GM23248 (cell line): ENCODE results near the gene TICAM1. TPM values are rescaled to one million over a fixed set of nuclear protein-coding genes. Genes with fewer than 3 reads are reported as not detected.
"Not testable (repeated sequence)": the region's sequence is repeated elsewhere in the genome, so short reads cannot be mapped to it uniquely, and the experiment has no call there.

Experiments used
- DNase-seq: peaks from one replicate; pipeline ENCODE4 v3.0.0-alpha.2; 2015
- H2AFZ ChIP-seq: fragments of 200-600 bp; sonication (generic); 2 replicates; pipeline ENCODE4 v1.6.1; 2016; ENCODE audit warnings: antibody characterized with exemption
- H3F3A ChIP-seq: fragments of 200-600 bp; sonication (generic); 2 replicates; pipeline ENCODE4 v1.6.1; 2016; ENCODE audit warnings: mild to moderate bottlenecking, antibody characterized with exemption, mixed run types; ENCODE audit not compliant: insufficient read depth
- H3K27ac ChIP-seq: fragments of 200-600 bp; sonication (generic); 2 replicates; pipeline ENCODE4 v1.5.1; 2016; ENCODE audit warnings: mild to moderate bottlenecking
- H3K27me3 ChIP-seq: fragments of 200-600 bp; sonication (generic); replicated peaks from 2 replicates; pipeline ENCODE4 v1.6.1; 2016; ENCODE audit warnings: mild to moderate bottlenecking; ENCODE audit not compliant: insufficient read depth
- H3K36me3 ChIP-seq: fragments of 200-600 bp; sonication (generic); 2 replicates; pipeline ENCODE4 v1.6.1; 2016; ENCODE audit warnings: low read depth, mild to moderate bottlenecking
- H3K4me1 ChIP-seq: fragments of 200-600 bp; sonication (generic); 2 replicates; pipeline ENCODE4 v1.6.1; 2016; ENCODE audit warnings: mild to moderate bottlenecking; ENCODE audit not compliant: insufficient read depth
- H3K4me2 ChIP-seq: fragments of 200-600 bp; sonication (generic); one replicate; pipeline ENCODE4 v1.6.1; 2016; ENCODE audit warnings: mild to moderate bottlenecking; ENCODE audit not compliant: unreplicated experiment
- H3K4me3 ChIP-seq: fragments of 200-600 bp; sonication (generic); 2 replicates; pipeline ENCODE4 v1.5.1; 2016; ENCODE audit warnings: mild to moderate bottlenecking
- H3K79me2 ChIP-seq: fragments of 200-600 bp; sonication (generic); 2 replicates; pipeline ENCODE4 v1.6.1; 2016; ENCODE audit warnings: mild to moderate bottlenecking; ENCODE audit not compliant: insufficient read depth
- H3K9ac ChIP-seq: fragments of 200-600 bp; sonication (generic); 2 replicates; pipeline ENCODE4 v1.6.1; 2016; ENCODE audit warnings: mild to moderate bottlenecking
- H3K9me2 ChIP-seq: fragments of 200-600 bp; sonication (generic); 2 replicates; pipeline ENCODE4 v1.6.1; 2016; ENCODE audit warnings: mixed run types, mild to moderate bottlenecking, moderate library complexity; ENCODE audit not compliant: insufficient read depth
- H3K9me3 ChIP-seq: fragments of 200-600 bp; sonication (generic); one replicate; pipeline ENCODE4 v1.6.1; 2017; ENCODE audit warnings: low read depth
- H4K20me1 ChIP-seq: fragments of 200-600 bp; sonication (generic); 2 replicates; pipeline ENCODE4 v1.6.0; 2016; ENCODE audit not compliant: insufficient read depth
- EZH2 ChIP-seq: fragments of 200-600 bp; sonication (generic); IDR thresholded peaks from 2 replicates; pipeline ENCODE4 v1.6.1; 2018; ENCODE audit warnings: antibody characterized with exemption, mild to moderate bottlenecking; ENCODE audit not compliant: insufficient read depth, poor library complexity, severe bottlenecking
- EZH2phosphoT487 ChIP-seq: fragments of 200-600 bp; sonication (generic); IDR thresholded peaks from 2 replicates; pipeline ENCODE4 v1.6.1; 2018; ENCODE audit warnings: antibody characterized with exemption, moderate library complexity, mild to moderate bottlenecking, low read depth; ENCODE audit not compliant: insufficient read depth
- WGBS, 2 experiments: methylation state at CpG; one replicate each; pipeline ENCODE4 v1.1.6; 2015 to 2017; ENCODE audit warnings: low lambda C conversion rate in 2 of 2, low coverage in 1 of 2; ENCODE audit errors: missing lambda C conversion rate in 2 of 2; 5-methylcytosine and 5-hydroxymethylcytosine counted together
- in situ Hi-C: fragments of 300-500 bp; cut with MboI; formaldehyde crosslinking; loops from 2 replicates; pipeline ENCODE4 v1.15.0; 2020
- polyA plus RNA-seq: library from polyadenylated mRNA; unstranded; fragments of >200 nt; fragmentation: Nextera tagmentation; extraction: Ambion mirVana; gene quantifications from 2 replicates; pipeline ENCODE4 v1.2.1, GENCODE V29; 2016
- total RNA-seq: library from RNA; depleted of rRNA; stranded (reverse); fragments of >200 nt; shearing (Covaris generic); gene quantifications from 2 replicates; pipeline ENCODE4 v1.2.3, GENCODE V29; 2014

Gene TICAM1
- total and polyA plus RNA-seq, 2 experiments from 2014 or later, result 4.2 to 19.9 TPM

DNA sequence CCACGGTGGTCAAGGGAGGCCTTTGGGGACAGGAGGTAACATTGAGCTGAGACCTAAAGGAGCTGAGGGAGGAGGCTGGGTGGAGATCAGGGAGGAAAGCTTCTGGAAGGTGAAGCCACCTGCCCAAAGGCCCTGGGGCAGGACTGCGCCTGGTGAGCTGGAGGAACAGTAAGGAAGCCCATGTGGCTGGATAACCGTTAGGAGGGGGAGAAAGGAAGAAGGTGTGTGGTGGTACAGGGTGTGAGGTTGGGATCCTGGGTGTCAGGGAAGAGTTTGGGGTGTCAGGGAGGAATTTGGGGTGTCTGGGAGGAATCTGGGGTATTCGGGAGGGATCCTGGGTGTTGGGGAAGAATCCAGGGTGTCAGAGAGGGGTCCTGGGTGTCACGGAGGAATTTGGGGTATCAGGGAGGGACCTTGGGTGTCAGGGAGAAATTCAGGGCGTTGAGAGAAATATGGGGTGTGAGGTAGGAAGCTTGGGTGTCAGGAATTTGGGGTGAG lies 695 bp downstream of the TICAM1 start:
- peak overlapping the region; percentile 86 for H2AFZ ChIP-seq
- DNase-seq, result peak; percentile 29
- in situ Hi-C loops, result no loop called here
- peaks cover 14% of the 10 kb centered on the region; the same call in 1 of the 2 replicates for H3K4me1 ChIP-seq
- TF ChIP-seq EZH2phosphoT487 (no peak), EZH2 (no peak)
- peak overlapping the region; percentile 91 for H3K4me3 ChIP-seq
- H3K36me3 ChIP-seq, result no peaks in the 10 kb centered on the region
- no peaks in the 10 kb centered on the region for H3K9me3 ChIP-seq
- H3F3A ChIP-seq, result peaks cover 13% of the 10 kb centered on the region; the same call in 1 of the 2 replicates
- 28 to 35% methylated on average over 6 of the region's 6 CpGs for WGBS, 2 experiments
- peaks cover 5% of the 10 kb centered on the region; the same call in 1 of the 2 replicates for H4K20me1 ChIP-seq
- peak overlapping the region; percentile 74; the same call in 1 of the 2 replicates for H3K27ac ChIP-seq
- H3K27me3 ChIP-seq, result no peaks in the 10 kb centered on the region
- no peaks in the 10 kb centered on the region for H3K9me2 ChIP-seq
- peak overlapping the region; percentile 96 for H3K9ac ChIP-seq
- H3K79me2 ChIP-seq, result peaks cover 70% of the 10 kb centered on the region
- H3K4me2 ChIP-seq, result peak overlapping the region; percentile 99

DNA sequence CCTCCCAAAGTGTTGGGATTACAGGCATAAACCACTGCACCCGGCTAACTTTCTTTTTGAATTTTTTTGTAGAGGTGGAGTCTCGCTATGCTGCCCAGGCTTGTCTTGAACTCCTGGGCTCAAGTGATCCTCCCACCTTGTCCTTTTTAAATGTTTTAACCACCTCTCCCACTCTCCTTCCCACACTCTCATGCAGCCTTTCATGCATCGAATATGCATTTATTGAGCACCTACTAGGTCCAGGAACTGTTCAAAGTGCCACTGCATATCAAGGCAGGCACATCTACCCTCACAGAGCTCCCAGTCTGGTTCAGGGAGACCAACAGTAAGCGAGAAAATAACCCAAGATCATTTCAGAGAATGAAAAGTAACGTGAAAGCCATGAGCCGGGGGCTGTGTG lies 1.2 kb downstream of the TICAM1 start:
- TF ChIP-seq EZH2, result no peak
- no peak for TF ChIP-seq EZH2phosphoT487
- Histone ChIP-seq H4K20me1 (peaks cover 5% of the 10 kb centered on the region; the same call in 1 of the 2 replicates), H3F3A (peaks cover 13% of the 10 kb centered on the region; the same call in 1 of the 2 replicates), H3K4me1 (peaks cover 14% of the 10 kb centered on the region; the same call in 1 of the 2 replicates), H3K27ac (peak overlapping the region; percentile 74; the same call in 1 of the 2 replicates), H3K4me3 (peak overlapping the region; percentile 91), H3K9me2 (no peaks in the 10 kb centered on the region), H3K79me2 (peaks cover 75% of the 10 kb centered on the region), H3K9ac (peak overlapping the region; percentile 96), H3K36me3 (no peaks in the 10 kb centered on the region), H3K9me3 (no peaks in the 10 kb centered on the region), H2AFZ (no peak overlapping the region), H3K4me2 (peak overlapping the region; percentile 99), H3K27me3 (no peaks in the 10 kb centered on the region)
- in situ Hi-C loops, result no loop called here
- DNase-seq, result no peak
- WGBS, 2 experiments, result 27 to 28% methylated on average over 6 of the region's 6 CpGs

DNA sequence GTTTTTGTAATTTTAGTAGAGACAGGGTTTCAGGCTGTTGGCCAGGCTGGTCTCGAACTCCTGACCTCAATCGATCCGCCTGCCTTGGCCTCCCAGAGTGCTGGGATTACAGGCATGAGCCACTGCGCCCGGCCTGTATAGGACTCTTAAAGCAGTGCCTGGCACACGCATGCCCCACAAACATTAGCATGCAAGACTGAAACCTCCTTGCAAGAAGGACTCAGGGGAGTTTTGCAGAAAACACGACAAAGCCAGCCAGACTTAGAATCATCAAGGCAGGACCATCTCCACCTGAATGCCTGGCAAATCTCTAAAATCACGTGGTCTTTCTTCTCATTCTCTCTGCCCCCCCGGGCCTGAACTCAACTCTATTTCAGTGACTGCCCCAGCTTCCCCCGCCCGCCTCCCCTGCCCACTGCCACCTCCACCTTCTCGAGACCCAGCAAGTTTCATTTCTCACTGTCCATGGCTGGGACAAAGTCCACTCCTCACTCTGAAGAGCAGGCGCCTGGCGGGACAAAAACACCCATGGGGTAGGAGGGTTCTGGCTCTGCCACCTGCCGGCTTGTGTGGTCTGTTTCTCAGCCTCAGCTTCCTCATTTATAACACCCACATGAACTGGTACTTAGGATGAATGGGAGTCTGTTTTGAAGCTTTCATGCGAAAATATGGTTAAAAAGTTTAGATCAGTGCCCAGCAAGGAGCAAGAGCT lies 2.4 kb downstream of the TICAM1 start:
- Histone ChIP-seq H3K9ac (peak overlapping the region; percentile 96), H4K20me1 (peaks cover 5% of the 10 kb centered on the region; the same call in 1 of the 2 replicates), H2AFZ (no peak overlapping the region), H3K36me3 (no peaks in the 10 kb centered on the region), H3K79me2 (peaks cover 86% of the 10 kb centered on the region), H3K4me1 (peaks cover 14% of the 10 kb centered on the region; the same call in 1 of the 2 replicates), H3F3A (peaks cover 13% of the 10 kb centered on the region; the same call in 1 of the 2 replicates), H3K4me3 (peak overlapping the region; percentile 43), H3K27ac (no peak overlapping the region), H3K9me3 (no peaks in the 10 kb centered on the region), H3K9me2 (no peaks in the 10 kb centered on the region), H3K4me2 (peak overlapping the region; percentile 99), H3K27me3 (no peaks in the 10 kb centered on the region)
- no peak for TF ChIP-seq EZH2phosphoT487
- no peak for TF ChIP-seq EZH2
- in situ Hi-C loops, result no loop called here
- 65 to 66% methylated on average over 16 of the region's 16 CpGs for WGBS, 2 experiments
- DNase-seq, result no peak

DNA sequence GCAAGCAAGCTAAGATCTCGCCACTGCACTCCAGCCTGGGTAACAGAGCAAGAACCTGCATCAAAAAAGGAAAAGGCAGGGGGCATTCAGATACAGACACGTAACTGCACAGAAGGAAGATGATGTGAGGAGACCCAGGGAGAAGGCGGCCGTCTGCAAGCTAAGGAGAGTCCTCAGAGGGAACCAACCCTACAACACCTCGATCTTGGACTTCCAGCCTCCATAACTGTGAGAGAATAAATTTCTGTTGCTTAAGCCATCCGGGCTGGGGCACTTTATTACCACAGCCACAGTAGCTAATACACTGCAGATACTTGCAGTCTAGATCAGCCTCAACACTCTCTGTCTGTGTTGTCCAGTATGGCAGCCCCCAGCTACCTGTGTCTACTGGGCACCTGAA lies 7.9 kb downstream of the TICAM1 start:
- Histone ChIP-seq H3K9me2 (no peaks in the 10 kb centered on the region), H3K27ac (no peak overlapping the region), H3K9ac (no peak overlapping the region), H3K36me3 (no peaks in the 10 kb centered on the region), H3K27me3 (no peaks in the 10 kb centered on the region), H3K9me3 (no peaks in the 10 kb centered on the region), H3K4me1 (no peaks in the 10 kb centered on the region), H3K4me2 (no peak overlapping the region), H3F3A (no peaks in the 10 kb centered on the region), H3K4me3 (no peak overlapping the region), H4K20me1 (0 out of 2 replicates have a peak, but pooled peaks cover 4% of the 10 kb centered on the region), H2AFZ (no peak overlapping the region), H3K79me2 (peaks cover 93% of the 10 kb centered on the region)
- TF ChIP-seq EZH2phosphoT487 (no peak), EZH2 (no peak)
- in situ Hi-C loops, result no loop called here
- WGBS, 2 experiments, result 77 to 81% methylated on average over 5 to 6 of the region's 6 CpGs
- DNase-seq, result no peak

DNA sequence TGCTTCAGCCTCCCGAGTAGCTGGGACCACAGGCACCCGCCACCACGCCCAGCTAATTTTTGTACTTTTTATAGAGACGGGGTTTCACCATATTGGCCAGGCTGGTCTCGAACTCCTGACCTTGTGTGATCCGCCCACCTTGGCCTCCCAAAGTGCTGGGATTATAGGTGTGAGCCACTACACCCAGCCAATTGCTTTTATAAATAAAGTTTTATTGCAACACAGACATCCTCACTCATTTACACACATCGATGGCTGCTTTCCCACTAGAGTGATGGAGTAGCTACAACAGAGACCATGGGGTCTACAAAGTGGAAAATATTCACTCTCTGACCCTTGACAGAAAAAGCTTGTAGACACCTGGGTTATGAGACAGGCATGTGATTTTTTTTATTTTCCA lies 9.2 kb downstream of the TICAM1 start:
- H3K79me2 ChIP-seq, result peaks cover 83% of the 10 kb centered on the region
- H2AFZ ChIP-seq, H3K27me3 ChIP-seq, H3K36me3 ChIP-seq, H4K20me1 ChIP-seq, H3K27ac ChIP-seq, H3K4me3 ChIP-seq, H3F3A ChIP-seq, H3K4me1 ChIP-seq, H3K9ac ChIP-seq, DNase-seq, H3K9me2 ChIP-seq, H3K9me3 ChIP-seq, in situ Hi-C loops, H3K4me2 ChIP-seq: not testable (repeated sequence)
- WGBS, 2 experiments, result 96 to 98% methylated on average over 7 of the region's 7 CpGs
